Stimulated activated naive CD8-positive, alpha-beta T cell treated with anti-CD3 and anti-CD28 coated beads, Interleukin-15, amount 100 ng/mL, for 72 hours (primary cell): ENCODE results near the gene ZC3H13.

ENCODE experiments used
- ATAC-seq: fragments of 150-1000 bp; cut with Tn5 transposase; 2 replicates; pipeline ENCODE4 v1.10.0; 2021; ENCODE audit warnings: mild to moderate bottlenecking, moderate library complexity
- DNase-seq, 2 donors: peaks; one replicate each; pipeline ENCODE4 v3.0.0; 2021 to 2022
- H3K27ac Mint-ChIP-seq, 2 donors: one replicate each; pipeline ENCODE4 v1.8.0; 2022; ENCODE audit warnings: mild to moderate bottlenecking in 2 of 2, mixed read lengths in 2 of 2, moderate library complexity in 2 of 2
- H3K27me3 Mint-ChIP-seq: one replicate; pipeline ENCODE4 v1.8.0; 2022; ENCODE audit warnings: mixed read lengths
- H3K4me1 Mint-ChIP-seq: one replicate; pipeline ENCODE4 v1.8.0; 2022; ENCODE audit warnings: mild to moderate bottlenecking, mixed read lengths
- H3K4me3 Mint-ChIP-seq, 2 donors: one replicate each; pipeline ENCODE4 v1.8.0; 2022; ENCODE audit warnings: mild to moderate bottlenecking in 2 of 2, mixed read lengths in 2 of 2, moderate library complexity in 1 of 2
- H3K9me3 Mint-ChIP-seq, 2 donors: one replicate each; pipeline ENCODE4 v1.8.0; 2022; ENCODE audit warnings: mixed read lengths in 2 of 2

The ZC3H13 gene

GRCh38 chr13:45915686-45916439 is 136.7 kb downstream of the ZC3H13 start:
- H3K9me3 Mint-ChIP-seq: no peaks in the 10 kb centered on the region
- ATAC-seq (no peak), DNase-seq (no peak)
- no peaks in the 10 kb centered on the region for H3K27me3 Mint-ChIP-seq
- no peak overlapping the region for H3K4me3 Mint-ChIP-seq
- H3K4me1 Mint-ChIP-seq: no peaks in the 10 kb centered on the region
- no peak overlapping the region for H3K27ac Mint-ChIP-seq

GRCh38 chr13:45909673-45910072 is 142.9 kb downstream of the ZC3H13 start:
- Mint-ChIP-seq H3K4me3 (no peak overlapping the region), H3K9me3 (no peaks in the 10 kb centered on the region), H3K27me3 (no peaks in the 10 kb centered on the region), H3K4me1 (no peaks in the 10 kb centered on the region), H3K27ac (no peak overlapping the region)
- DNase-seq (no peak), ATAC-seq (peak; percentile 26)

DNA sequence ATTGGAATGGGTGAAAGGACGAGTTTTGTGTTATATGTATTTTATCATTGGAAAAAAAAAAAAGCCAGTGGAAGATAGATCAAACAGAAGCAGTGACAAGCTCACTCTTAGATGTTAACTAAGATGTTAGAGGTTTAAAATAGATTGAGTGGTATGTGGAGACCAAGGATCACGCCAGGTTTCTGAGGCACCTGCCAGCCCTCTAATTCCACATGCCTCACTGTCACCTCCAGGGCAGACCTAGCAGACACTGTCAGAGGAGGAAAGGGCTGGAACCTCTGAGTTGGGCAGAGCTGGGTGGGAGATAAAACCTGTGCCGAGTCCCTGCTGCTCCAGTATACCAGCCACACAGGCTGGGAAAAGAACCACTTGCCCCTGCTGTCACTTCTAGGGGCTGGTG is 143.5 kb downstream of the ZC3H13 start:
- no peaks in the 10 kb centered on the region for H3K4me1 Mint-ChIP-seq
- H3K27me3 Mint-ChIP-seq: no peaks in the 10 kb centered on the region
- H3K27ac Mint-ChIP-seq: no peak overlapping the region
- H3K9me3 Mint-ChIP-seq: no peaks in the 10 kb centered on the region
- ATAC-seq (no peak), DNase-seq (no peak)
- no peak overlapping the region for H3K4me3 Mint-ChIP-seq

GRCh38 chr13:45907503-45907902 is 145.0 kb downstream of the ZC3H13 start:
- Mint-ChIP-seq H3K9me3 (no peaks in the 10 kb centered on the region), H3K4me1 (no peaks in the 10 kb centered on the region), H3K27ac (no peak overlapping the region), H3K4me3 (no peak overlapping the region), H3K27me3 (no peaks in the 10 kb centered on the region)
- ATAC-seq (no peak), DNase-seq (no peak)
